CD4-positive, CD25-positive, alpha-beta regulatory T cell (primary cell): Measurements from ENCODE around the gene KCNT1. TPM values are rescaled to one million over a fixed set of nuclear protein-coding genes. Genes with fewer than 3 reads are reported as not detected.

ENCODE experiments used
- ATAC-seq, 2 donors: fragments of 150-1000 bp; cut with Tn5 transposase; one replicate each; pipeline ENCODE4 v1.10.0; 2021; ENCODE audit warnings: low read depth in 2 of 2, moderate number of reproducible peaks in 2 of 2, moderate library complexity in 1 of 2
- DNase-seq, 3 donors: peaks; one replicate each; pipeline versions ENCODE4 v3.0.0 to v3.0.0-alpha.2; 2012 to 2022; ENCODE audit warnings: mixed read lengths in 1 of 3
- H3K27ac ChIP-seq: one replicate; pipeline ENCODE4 v1.7.0; 2013; ENCODE audit warnings: mild to moderate bottlenecking, low read length; ENCODE audit not compliant: insufficient read depth, poor library complexity, severe bottlenecking
- H3K27me3 ChIP-seq: one replicate; pipeline ENCODE4 v1.7.0; 2013; ENCODE audit warnings: low read length; ENCODE audit not compliant: control insufficient read depth, insufficient read depth
- H3K36me3 ChIP-seq: one replicate; pipeline ENCODE4 v1.7.0; 2013; ENCODE audit warnings: mild to moderate bottlenecking, low read length, moderate library complexity; ENCODE audit not compliant: control insufficient read depth, insufficient read depth
- H3K4me1 ChIP-seq: 2 replicates; pipeline ENCODE4 v1.7.0; 2013; ENCODE audit warnings: mild to moderate bottlenecking, low read length; ENCODE audit not compliant: insufficient read depth, control insufficient read depth, poor library complexity, severe bottlenecking
- H3K4me3 ChIP-seq: one replicate; pipeline ENCODE4 v1.7.0; 2013; ENCODE audit warnings: low read depth, mild to moderate bottlenecking, low read length, moderate library complexity
- H3K9me3 ChIP-seq, 2 experiments: 1 replicate in 1 of 2; 2 replicates in 1 of 2; pipeline ENCODE4 v1.7.0; 2013; ENCODE audit warnings: low read length in 2 of 2, mild to moderate bottlenecking in 1 of 2, moderate library complexity in 1 of 2; ENCODE audit not compliant: control insufficient read depth in 2 of 2
- H3K27ac Mint-ChIP-seq, 3 donors: one replicate each; pipeline ENCODE4 v1.8.0; 2020 to 2022; ENCODE audit warnings: mild to moderate bottlenecking in 3 of 3, mixed read lengths in 3 of 3, moderate library complexity in 2 of 3
- H3K27me3 Mint-ChIP-seq: one replicate; pipeline ENCODE4 v1.8.0; 2022; ENCODE audit warnings: mild to moderate bottlenecking, mixed read lengths
- H3K36me3 Mint-ChIP-seq: one replicate; pipeline ENCODE4 v1.8.0; 2020; ENCODE audit warnings: mixed read lengths
- H3K4me1 Mint-ChIP-seq, 4 donors: one replicate each; pipeline ENCODE4 v1.8.0; 2020 to 2022; ENCODE audit warnings: mixed read lengths in 4 of 4, mild to moderate bottlenecking in 1 of 4
- H3K4me3 Mint-ChIP-seq, 4 donors: one replicate each; pipeline ENCODE4 v1.8.0; 2020 to 2022; ENCODE audit warnings: mild to moderate bottlenecking in 4 of 4, mixed read lengths in 4 of 4, moderate library complexity in 3 of 4
- H3K9me3 Mint-ChIP-seq, 7 donors: one replicate each; pipeline ENCODE4 v1.8.0; 2020 to 2022; ENCODE audit warnings: mixed read lengths in 7 of 7, mild to moderate bottlenecking in 3 of 7, moderate library complexity in 2 of 7
- polyA plus RNA-seq, 4 donors: library from polyadenylated mRNA; unstranded; fragments of 300-500 nt; fragmentation: Illumina TruSeq; gene quantifications; one replicate each; pipeline ENCODE4 v1.2.3, GENCODE V29; 2021
- total RNA-seq: library from RNA; stranded (reverse); gene quantifications from one replicate; pipeline ENCODE4 v1.2.3, GENCODE V29; 2022

Gene KCNT1
- total and polyA plus RNA-seq, 5 donors from 2014 or later = not detected

- no peaks in the 10 kb centered on the region for H3K36me3 ChIP-seq
- H3K4me1 ChIP-seq = no peaks in the 10 kb centered on the region
- H3K4me3 ChIP-seq = no peak overlapping the region
- H3K27me3 ChIP-seq = no peaks in the 10 kb centered on the region
- no peak overlapping the region for H3K4me3 Mint-ChIP-seq
- no peak overlapping the region for H3K27ac ChIP-seq
- no peaks in the 10 kb centered on the region for H3K36me3 Mint-ChIP-seq
- DNase-seq = no peak
- no peak for ATAC-seq
- H3K9me3 ChIP-seq = no peaks in the 10 kb centered on the region
- no peaks in the 10 kb centered on the region for H3K27me3 Mint-ChIP-seq
- H3K4me1 Mint-ChIP-seq = no peaks in the 10 kb centered on the region
- peak overlapping the region in 1 of 3 donors; percentile 66 for H3K27ac Mint-ChIP-seq
- no peaks in the 10 kb centered on the region for H3K9me3 Mint-ChIP-seq
Measured at GRCh38 chr9:135663451-135663770, 38.6 kb upstream of the KCNT1 start.

GRCh38 chr9:135663857-135664256, 38.1 kb upstream of the KCNT1 start:
- Histone ChIP-seq H3K9me3 (no peaks in the 10 kb centered on the region), H3K4me3 (no peak overlapping the region), H3K27me3 (no peaks in the 10 kb centered on the region), H3K4me1 (no peaks in the 10 kb centered on the region), H3K36me3 (no peaks in the 10 kb centered on the region), H3K27ac (no peak overlapping the region)
- no peak overlapping the region for H3K27ac Mint-ChIP-seq
- no peak overlapping the region for H3K4me3 Mint-ChIP-seq
- no peaks in the 10 kb centered on the region for H3K36me3 Mint-ChIP-seq
- ATAC-seq (no peak), DNase-seq (no peak)
- H3K9me3 Mint-ChIP-seq = no peaks in the 10 kb centered on the region
- H3K27me3 Mint-ChIP-seq = no peaks in the 10 kb centered on the region
- no peaks in the 10 kb centered on the region for H3K4me1 Mint-ChIP-seq

GRCh38 chr9:135664266-135664665, 37.7 kb upstream of the KCNT1 start:
- no peaks in the 10 kb centered on the region for H3K36me3 Mint-ChIP-seq
- no peaks in the 10 kb centered on the region for H3K27me3 Mint-ChIP-seq
- Histone ChIP-seq H3K4me1 (no peaks in the 10 kb centered on the region), H3K27me3 (no peaks in the 10 kb centered on the region), H3K27ac (no peak overlapping the region), H3K9me3 (no peaks in the 10 kb centered on the region), H3K36me3 (no peaks in the 10 kb centered on the region), H3K4me3 (no peak overlapping the region)
- H3K4me1 Mint-ChIP-seq = no peaks in the 10 kb centered on the region
- H3K27ac Mint-ChIP-seq = no peak overlapping the region
- H3K9me3 Mint-ChIP-seq = peaks cover 0 to 2% (median 0%) of the 10 kb centered on the region in 7 donors
- DNase-seq (no peak), ATAC-seq (no peak)
- H3K4me3 Mint-ChIP-seq = no peak overlapping the region

GRCh38 chr9:135664801-135665794, 36.9 kb upstream of the KCNT1 start:
- Histone ChIP-seq H3K4me3 (no peak overlapping the region), H3K27ac (no peak overlapping the region), H3K4me1 (no peaks in the 10 kb centered on the region), H3K27me3 (no peaks in the 10 kb centered on the region), H3K9me3 (no peaks in the 10 kb centered on the region), H3K36me3 (no peaks in the 10 kb centered on the region)
- Mint-ChIP-seq H3K9me3 (peaks cover 0 to 2% (median 0%) of the 10 kb centered on the region in 7 donors), H3K36me3 (no peaks in the 10 kb centered on the region), H3K4me3 (no peak overlapping the region), H3K27ac (no peak overlapping the region), H3K4me1 (no peaks in the 10 kb centered on the region), H3K27me3 (no peaks in the 10 kb centered on the region)
- DNase-seq (no peak), ATAC-seq (no peak)

GRCh38 chr9:135665795-135666189, 36.2 kb upstream of the KCNT1 start:
- no peak for ATAC-seq

GRCh38 chr9:135666534-135667462, 35.2 kb upstream of the KCNT1 start:
- no peak for DNase-seq
- peaks cover 0 to 2% (median 0%) of the 10 kb centered on the region in 7 donors for H3K9me3 Mint-ChIP-seq
- H3K36me3 Mint-ChIP-seq = no peaks in the 10 kb centered on the region
- H3K27me3 Mint-ChIP-seq = no peaks in the 10 kb centered on the region
- no peaks in the 10 kb centered on the region for H3K4me1 ChIP-seq
- H3K27me3 ChIP-seq = no peaks in the 10 kb centered on the region
- ATAC-seq = no peak
- no peak overlapping the region for H3K27ac ChIP-seq
- no peak overlapping the region for H3K4me3 Mint-ChIP-seq
- no peaks in the 10 kb centered on the region for H3K4me1 Mint-ChIP-seq
- H3K36me3 ChIP-seq = no peaks in the 10 kb centered on the region
- no peak overlapping the region for H3K27ac Mint-ChIP-seq
- no peaks in the 10 kb centered on the region for H3K9me3 ChIP-seq
- no peak overlapping the region for H3K4me3 ChIP-seq

More at GRCh38 chr9:135665795-135666189, 36.2 kb upstream of the KCNT1 start:
- Mint-ChIP-seq H3K27me3 (no peaks in the 10 kb centered on the region), H3K4me1 (no peaks in the 10 kb centered on the region), H3K4me3 (no peak overlapping the region), H3K27ac (no peak overlapping the region), H3K36me3 (no peaks in the 10 kb centered on the region), H3K9me3 (peaks cover 0 to 2% (median 0%) of the 10 kb centered on the region in 7 donors)
- DNase-seq = no peak
- H3K4me1 ChIP-seq = no peaks in the 10 kb centered on the region
- H3K9me3 ChIP-seq = no peaks in the 10 kb centered on the region
- H3K36me3 ChIP-seq = no peaks in the 10 kb centered on the region
- no peak overlapping the region for H3K4me3 ChIP-seq
- H3K27ac ChIP-seq = no peak overlapping the region
- H3K27me3 ChIP-seq = no peaks in the 10 kb centered on the region

GRCh38 chr9:135667463-135668001, 34.5 kb upstream of the KCNT1 start:
- Histone ChIP-seq H3K36me3 (no peaks in the 10 kb centered on the region), H3K27me3 (no peaks in the 10 kb centered on the region), H3K4me3 (no peak overlapping the region), H3K4me1 (no peaks in the 10 kb centered on the region), H3K27ac (no peak overlapping the region), H3K9me3 (no peaks in the 10 kb centered on the region)
- H3K4me3 Mint-ChIP-seq = no peak overlapping the region
- H3K9me3 Mint-ChIP-seq = peaks cover 0 to 5% (median 0%) of the 10 kb centered on the region in 7 donors
- no peak overlapping the region for H3K27ac Mint-ChIP-seq
- no peak for ATAC-seq
- no peaks in the 10 kb centered on the region for H3K27me3 Mint-ChIP-seq
- no peaks in the 10 kb centered on the region for H3K4me1 Mint-ChIP-seq
- no peak for DNase-seq
- no peaks in the 10 kb centered on the region for H3K36me3 Mint-ChIP-seq
